Measurements from ENCODE around the gene GAB3. TPM values are rescaled to one million over a fixed set of nuclear protein-coding genes. Genes with fewer than 3 reads are reported as not detected.

GAB3 gene
- total RNA-seq, 6 experiments from 2014 or later: 0.64 to 1.7 (median 1.1) TPM

GRCh38 chrX:154737136-154737535, 13.7 kb downstream of the GAB3 start:
- DNase-seq (no peak), ATAC-seq (no peak)
- no peak overlapping the region for H3K27ac ChIP-seq
- H3K27me3 ChIP-seq: peaks cover 0 to 3% of the 10 kb centered on the region in 2 donors
- H3K4me3 ChIP-seq: no peak overlapping the region
- H3K36me3 ChIP-seq: no peaks in the 10 kb centered on the region
- H3K9me3 ChIP-seq: no peaks in the 10 kb centered on the region
- intact Hi-C loops (cut with DNase I): no loop called here
- WGBS (ENCODE audit: insufficient coverage, low coverage, low lambda C conversion rate, missing lambda C conversion rate): 69% methylated on average over 3 of the region's 5 CpGs
- TF ChIP-seq POLR2A (IDR thresholded peaks at IDR 0.05) (no peak), CTCF (IDR thresholded peaks at IDR 0.05) (no peak)
- H3K4me1 ChIP-seq: peaks cover 0 to 3% (median 0%) of the 10 kb centered on the region in 4 donors

- H3K9me3 ChIP-seq: no peaks in the 10 kb centered on the region
- no peaks in the 10 kb centered on the region for H3K27me3 ChIP-seq
- ATAC-seq (peak in 2 of 4 donors; percentile 13 to 37), DNase-seq (no peak)
- TF ChIP-seq CTCF (IDR thresholded peaks at IDR 0.05) (no peak), POLR2A (IDR thresholded peaks at IDR 0.05) (no peak)
- H3K4me3 ChIP-seq: no peak overlapping the region
- H3K4me1 ChIP-seq: peaks cover 0 to 4% (median 2%) of the 10 kb centered on the region in 4 donors
- WGBS (ENCODE audit: insufficient coverage, low coverage, low lambda C conversion rate, missing lambda C conversion rate): 55% methylated on average over 7 of the region's 7 CpGs
- no peak overlapping the region for H3K27ac ChIP-seq
- intact Hi-C loops (cut with DNase I): no loop called here
- no peaks in the 10 kb centered on the region for H3K36me3 ChIP-seq
These were observed 15.0 kb downstream of the GAB3 start for GRCh38 chrX:154735695-154736393.

- peaks cover 0 to 19% (median 8%) of the 10 kb centered on the region in 4 donors for H3K4me1 ChIP-seq
- TF ChIP-seq POLR2A (IDR thresholded peaks at IDR 0.05) (no peak), CTCF (IDR thresholded peaks at IDR 0.05) (no peak)
- H3K4me3 ChIP-seq: no peak overlapping the region
- intact Hi-C loops (cut with DNase I): no loop called here
- H3K36me3 ChIP-seq: no peaks in the 10 kb centered on the region
- peak overlapping the region in 2 of 3 donors; percentile 26 to 59 for H3K27ac ChIP-seq
- WGBS (ENCODE audit: insufficient coverage, low coverage, low lambda C conversion rate, missing lambda C conversion rate): 41% methylated on average over 5 of the region's 8 CpGs
- ATAC-seq (peak; percentile 4 to 44 (median 36)), DNase-seq (peak in 1 of 3 donors; percentile 27)
- H3K27me3 ChIP-seq: no peaks in the 10 kb centered on the region
- H3K9me3 ChIP-seq: no peaks in the 10 kb centered on the region
These were observed 16.7 kb downstream of the GAB3 start for GRCh38 chrX:154734061-154734781.

- Histone ChIP-seq H3K27ac (peak overlapping the region in 2 of 3 donors; percentile 6 to 59), H3K4me3 (no peak overlapping the region), H3K4me1 (peaks cover 0 to 25% (median 8%) of the 10 kb centered on the region in 4 donors), H3K36me3 (no peaks in the 10 kb centered on the region), H3K9me3 (no peaks in the 10 kb centered on the region), H3K27me3 (no peaks in the 10 kb centered on the region)
- intact Hi-C loops (cut with DNase I): no loop called here
- TF ChIP-seq POLR2A (IDR thresholded peaks at IDR 0.05) (no peak), CTCF (IDR thresholded peaks at IDR 0.05) (no peak)
- no peak for DNase-seq
- no peak for ATAC-seq
- 46% methylated on average over 2 of the region's 2 CpGs for WGBS (ENCODE audit: insufficient coverage, low coverage, low lambda C conversion rate, missing lambda C conversion rate)
These were observed 17.8 kb downstream of the GAB3 start for GRCh38 chrX:154733066-154733425.

All from right lobe of liver (tissue), 6 donors.